Activated CD8-positive, alpha-beta T cell treated with anti-CD3 and anti-CD28 coated beads, Interleukin-2, amount 10 ng/mL, durations not matched to agents 7 days and 5 days (primary cell): ENCODE results near the gene ZDHHC1. TPM values are rescaled to one million over a fixed set of nuclear protein-coding genes. Genes with fewer than 3 reads are reported as not detected.

Source experiments
- ATAC-seq: fragments of 150-1000 bp; cut with Tn5 transposase; one replicate; pipeline ENCODE4 v1.10.0; 2021; ENCODE audit warnings: moderate library complexity
- CTCF ChIA-PET: fragments of 350-600 bp; sonication (Branson Sonifier 250); formaldehyde crosslinking; loops from one replicate; lab custom pipeline; 2021; ENCODE audit warnings: antibody characterized with exemption; lab: Charles Lee
- POLR2A ChIA-PET: fragments of 350-600 bp; sonication (Branson Sonifier 250); formaldehyde crosslinking; loops from one replicate; lab custom pipeline; 2021; ENCODE audit warnings: antibody characterized with exemption; lab: Charles Lee
- DNase-seq: peaks from one replicate; pipeline ENCODE4 v3.0.0-alpha.2; 2020
- H3K27ac Mint-ChIP-seq: one replicate; pipeline ENCODE4 v1.8.0; 2021; ENCODE audit warnings: mild to moderate bottlenecking, mixed read lengths
- H3K27me3 Mint-ChIP-seq: one replicate; pipeline ENCODE4 v1.8.0; 2021; ENCODE audit warnings: low read depth, mixed read lengths
- H3K36me3 Mint-ChIP-seq: one replicate; pipeline ENCODE4 v1.8.0; 2021; ENCODE audit warnings: low read depth, mixed read lengths
- H3K4me1 Mint-ChIP-seq: one replicate; pipeline ENCODE4 v1.8.0; 2021; ENCODE audit warnings: low read depth, mixed read lengths
- H3K4me3 Mint-ChIP-seq: one replicate; pipeline ENCODE4 v1.8.0; 2021; ENCODE audit warnings: mild to moderate bottlenecking, mixed read lengths
- H3K9me3 Mint-ChIP-seq: one replicate; pipeline ENCODE4 v1.8.0; 2022; ENCODE audit warnings: mixed read lengths; ENCODE audit not compliant: insufficient read depth
- total RNA-seq, 2 experiments: library from RNA; stranded (reverse); gene quantifications; one replicate each; pipeline ENCODE4 v1.2.3, GENCODE V29; 2021

Gene ZDHHC1
- total RNA-seq, 2 experiments from 2014 or later = 0.26 TPM; not detected in 1

DNA sequence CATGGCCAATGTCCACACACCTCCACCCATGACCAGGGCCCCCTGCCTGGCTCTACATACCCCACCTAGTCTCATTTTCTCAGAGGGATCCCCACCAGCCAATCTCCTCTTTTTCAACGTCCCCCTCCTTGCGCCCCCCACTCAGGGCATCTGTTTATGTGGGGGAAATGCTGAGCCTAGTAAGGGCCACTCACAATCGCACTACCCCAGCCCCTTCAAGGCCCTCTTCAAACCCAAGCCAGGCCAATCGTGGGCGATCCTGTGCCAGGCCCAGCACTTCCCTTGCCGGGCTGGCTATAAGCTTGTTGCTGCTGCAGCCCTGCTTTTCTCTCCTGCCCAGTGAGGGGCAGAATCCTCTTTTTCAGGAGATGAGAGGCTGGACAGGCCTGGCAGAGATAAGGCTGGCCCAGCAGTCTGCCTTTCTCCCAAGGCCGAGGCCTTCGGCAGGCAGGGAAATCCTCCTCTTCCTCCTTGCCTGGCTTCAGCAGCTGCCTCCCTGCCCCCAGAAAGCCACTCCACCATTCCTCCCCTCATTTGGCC, 30.8 kb upstream of the ZDHHC1 start:
- ATAC-seq (no peak), DNase-seq (no peak)
- Mint-ChIP-seq H3K36me3 (peaks cover 2% of the 10 kb centered on the region), H3K27ac (no peak overlapping the region), H3K4me3 (no peak overlapping the region), H3K9me3 (no peaks in the 10 kb centered on the region), H3K27me3 (no peaks in the 10 kb centered on the region), H3K4me1 (peaks cover 10% of the 10 kb centered on the region)
- CTCF ChIA-PET = interaction anchor here (0.8 to 4.8 kb wide), 14 partner anchors 9 to 162 kb away, joined by 3 to 52 read pairs (median 5); partner anchors contain the start of genes ATP6V0D1 and HSD11B2
- POLR2A ChIA-PET = interaction anchor here (0.6 kb wide), 1 partner anchor 10 kb away, joined by 3 read pairs; no protein-coding TSS in a partner anchor

DNA sequence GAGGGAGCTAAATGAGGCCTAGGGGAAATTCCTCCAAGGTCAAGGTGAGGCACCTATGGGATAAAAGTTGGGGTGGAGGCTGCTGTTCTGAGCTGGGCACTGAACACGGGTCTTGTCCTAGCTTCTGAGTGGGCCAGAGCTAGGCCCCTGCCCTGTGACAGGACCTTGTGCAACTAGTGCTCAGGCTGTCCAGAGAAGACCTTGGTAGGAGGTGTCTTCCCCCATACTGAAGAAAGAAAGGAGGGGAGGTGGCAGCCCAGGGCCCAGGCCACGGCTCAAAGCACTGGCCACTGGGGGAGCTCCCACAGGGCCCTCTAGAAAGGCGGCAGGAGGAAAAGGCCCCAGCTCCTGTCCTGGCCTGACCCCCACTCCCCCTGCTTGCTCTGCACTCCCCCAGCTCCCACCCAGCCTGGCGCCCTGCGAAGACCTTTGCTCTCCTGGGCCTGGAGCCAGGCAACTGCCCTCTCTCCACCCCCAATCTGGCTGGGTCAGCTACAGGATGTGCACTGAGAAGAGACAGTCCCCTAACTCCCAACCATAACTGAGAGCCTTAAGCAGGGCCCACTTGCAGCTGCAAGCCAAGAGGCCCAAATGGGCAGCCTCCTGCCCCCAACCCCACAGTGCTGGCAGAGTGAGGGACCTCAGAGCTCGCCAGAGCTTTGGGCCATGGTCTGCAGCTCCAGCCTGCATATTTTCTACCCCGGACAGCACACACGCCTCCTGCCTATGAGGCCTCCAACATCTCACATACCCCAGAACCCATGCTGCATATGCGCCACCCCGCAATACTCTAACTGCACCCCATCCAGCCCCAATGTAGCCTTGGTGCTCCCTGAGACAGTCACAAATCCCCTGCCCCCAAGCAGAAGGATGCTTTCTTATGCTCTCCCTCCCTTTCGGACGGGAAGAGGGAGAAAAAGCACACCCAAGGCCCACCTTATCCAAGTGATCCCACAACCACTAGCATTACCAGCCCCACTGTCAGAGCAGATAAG, 29.9 kb upstream of the ZDHHC1 start:
- Mint-ChIP-seq H3K9me3 (no peaks in the 10 kb centered on the region), H3K36me3 (peaks cover 2% of the 10 kb centered on the region), H3K27ac (peak overlapping the region; percentile 20), H3K27me3 (no peaks in the 10 kb centered on the region), H3K4me3 (no peak overlapping the region), H3K4me1 (peaks cover 10% of the 10 kb centered on the region)
- POLR2A ChIA-PET = no interaction called here
- CTCF ChIA-PET = interaction anchor here (0.6 to 4.8 kb wide), 6 partner anchors 10 to 162 kb away, joined by 3 to 52 read pairs (median 4); no protein-coding TSS in a partner anchor
- DNase-seq = no peak
- no peak for ATAC-seq

DNA sequence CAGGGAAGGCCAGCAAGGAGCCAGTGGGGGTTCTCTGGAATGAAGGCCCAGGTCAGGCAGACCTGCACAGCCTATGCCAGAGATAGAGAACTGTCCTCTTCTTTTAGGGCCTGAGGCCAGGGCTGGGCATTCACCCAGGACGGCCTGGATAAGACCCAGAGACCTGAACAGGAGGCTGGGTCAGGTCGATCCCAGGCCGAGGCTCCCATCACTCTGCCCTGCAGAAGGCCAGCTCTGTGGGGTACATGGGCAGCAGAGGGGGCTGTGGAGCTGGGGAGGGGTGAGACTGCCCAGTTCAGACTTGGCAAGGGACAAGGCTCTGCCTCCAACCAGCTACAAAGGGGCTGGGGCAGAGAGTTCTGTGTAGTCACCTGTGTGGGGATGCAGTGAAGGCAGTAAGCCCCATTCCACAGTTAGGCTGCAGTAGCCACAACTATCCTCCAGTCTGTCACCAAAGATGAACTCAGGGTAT, 29.2 kb upstream of the ZDHHC1 start:
- no peak for ATAC-seq
- Mint-ChIP-seq H3K27me3 (no peaks in the 10 kb centered on the region), H3K4me3 (no peak overlapping the region), H3K4me1 (peaks cover 10% of the 10 kb centered on the region), H3K36me3 (peaks cover 2% of the 10 kb centered on the region), H3K9me3 (no peaks in the 10 kb centered on the region), H3K27ac (no peak overlapping the region)
- no peak for DNase-seq
- ChIA-PET CTCF (interaction anchor here (1.0 to 4.8 kb wide), 5 partner anchors 9 to 46 kb away, joined by 3 to 52 read pairs (median 4); no protein-coding TSS in a partner anchor), POLR2A (no interaction called here)

DNA sequence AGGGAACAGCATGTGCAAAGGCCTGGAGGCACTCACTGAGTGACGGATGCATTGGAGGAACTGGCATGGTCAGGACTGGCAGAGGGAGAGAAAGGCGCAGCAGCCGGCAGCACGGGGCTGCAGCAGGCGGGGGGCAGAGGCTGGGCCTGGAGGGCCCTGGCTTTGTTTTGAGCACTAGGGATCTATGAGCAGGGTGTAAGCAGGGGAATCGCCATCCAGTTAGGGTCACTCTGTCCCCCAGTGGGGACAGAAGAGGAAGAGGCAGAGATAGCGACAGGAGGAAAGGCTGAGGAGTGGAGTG, 28.8 kb upstream of the ZDHHC1 start:
- ChIA-PET CTCF (interaction anchor here (1.1 to 4.8 kb wide), 3 partner anchors 9 to 17 kb away, joined by 3 to 52 read pairs (median 4); no protein-coding TSS in a partner anchor), POLR2A (no interaction called here)
- no peaks in the 10 kb centered on the region for H3K9me3 Mint-ChIP-seq
- no peak overlapping the region for H3K27ac Mint-ChIP-seq
- peaks cover 10% of the 10 kb centered on the region for H3K4me1 Mint-ChIP-seq
- no peak for DNase-seq
- no peak for ATAC-seq
- H3K4me3 Mint-ChIP-seq = no peak overlapping the region
- peaks cover 2% of the 10 kb centered on the region for H3K36me3 Mint-ChIP-seq
- no peaks in the 10 kb centered on the region for H3K27me3 Mint-ChIP-seq

DNA sequence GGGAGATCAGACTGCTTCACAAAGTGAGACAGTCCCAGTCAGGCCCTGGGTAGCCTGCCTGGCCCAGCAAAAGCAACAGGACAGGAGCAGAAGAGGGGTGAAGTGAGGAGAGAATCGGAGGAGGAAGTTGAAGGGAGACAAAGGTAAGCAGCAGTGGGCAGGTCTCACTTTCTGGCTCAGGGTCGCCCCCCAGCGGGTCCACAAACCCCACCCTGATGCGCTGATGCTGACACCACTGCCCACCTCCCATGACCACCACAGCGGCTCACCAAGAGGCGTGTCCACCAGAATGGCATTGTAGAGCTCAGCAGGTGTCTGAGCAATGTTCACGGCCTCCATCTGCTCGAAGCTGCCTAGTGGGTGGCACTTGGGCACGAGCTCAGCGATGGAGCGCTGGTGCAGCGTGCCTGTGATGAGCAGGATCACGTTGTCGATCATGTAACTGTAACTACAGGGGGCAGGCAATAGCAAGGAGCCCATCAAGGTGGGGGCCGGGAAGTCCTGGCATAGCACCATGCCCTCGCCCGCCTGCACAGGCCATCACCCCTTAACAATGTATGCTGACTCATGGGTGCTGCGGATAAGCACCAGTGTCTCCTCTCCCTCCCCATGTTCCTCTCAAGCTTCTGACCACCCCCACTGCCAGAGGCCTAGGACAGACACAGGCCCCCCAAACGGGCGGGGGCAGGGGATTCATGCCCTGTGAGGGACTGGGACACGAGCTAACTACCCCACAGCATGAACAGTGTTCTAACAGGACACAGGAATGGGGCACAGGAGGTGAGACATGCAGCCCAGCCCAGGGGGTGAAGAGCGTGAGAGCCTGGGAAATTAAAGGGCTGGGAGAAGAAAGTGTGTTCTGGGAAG, 28.2 kb upstream of the ZDHHC1 start:
- ChIA-PET CTCF (interaction anchor here (1.0 to 3.0 kb wide), 4 partner anchors 17 to 69 kb away, joined by 3 to 22 read pairs (median 3); no protein-coding TSS in a partner anchor), POLR2A (no interaction called here)
- H3K27ac Mint-ChIP-seq = peak overlapping the region; percentile 69
- H3K4me1 Mint-ChIP-seq = peaks cover 10% of the 10 kb centered on the region
- H3K36me3 Mint-ChIP-seq = peaks cover 2% of the 10 kb centered on the region
- no peak overlapping the region for H3K4me3 Mint-ChIP-seq
- DNase-seq (no peak), ATAC-seq (no peak)
- H3K27me3 Mint-ChIP-seq = no peaks in the 10 kb centered on the region
- no peaks in the 10 kb centered on the region for H3K9me3 Mint-ChIP-seq

DNA sequence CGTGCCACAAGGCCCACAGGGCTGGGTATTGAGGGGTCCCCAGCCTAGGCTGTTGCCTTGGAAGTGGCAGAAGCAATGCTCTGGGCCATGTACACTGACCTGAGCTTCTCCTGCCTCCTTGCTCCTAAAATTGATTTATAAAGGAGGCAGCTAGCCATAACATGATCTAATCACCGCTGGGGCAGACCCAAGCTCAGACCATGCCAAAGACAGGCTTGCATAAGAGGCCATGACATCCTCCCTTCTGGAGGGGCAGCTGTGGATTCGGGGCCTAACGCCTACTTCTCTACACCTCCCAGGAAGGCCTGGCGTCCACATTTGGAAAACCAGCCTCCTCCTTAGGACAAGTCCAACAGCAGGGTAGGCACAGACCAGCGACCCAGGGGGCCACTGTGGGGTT, 27.0 kb upstream of the ZDHHC1 start:
- ChIA-PET CTCF (interaction anchor here (1.1 to 3.0 kb wide), 2 partner anchors 15 to 29 kb away, joined by 3 to 22 read pairs; no protein-coding TSS in a partner anchor), POLR2A (no interaction called here)
- peak overlapping the region; percentile 34 for H3K27ac Mint-ChIP-seq
- H3K4me3 Mint-ChIP-seq = no peak overlapping the region
- ATAC-seq = no peak
- no peaks in the 10 kb centered on the region for H3K27me3 Mint-ChIP-seq
- peaks cover 4% of the 10 kb centered on the region for H3K36me3 Mint-ChIP-seq
- DNase-seq = no peak
- no peaks in the 10 kb centered on the region for H3K9me3 Mint-ChIP-seq
- peaks cover 10% of the 10 kb centered on the region for H3K4me1 Mint-ChIP-seq

DNA sequence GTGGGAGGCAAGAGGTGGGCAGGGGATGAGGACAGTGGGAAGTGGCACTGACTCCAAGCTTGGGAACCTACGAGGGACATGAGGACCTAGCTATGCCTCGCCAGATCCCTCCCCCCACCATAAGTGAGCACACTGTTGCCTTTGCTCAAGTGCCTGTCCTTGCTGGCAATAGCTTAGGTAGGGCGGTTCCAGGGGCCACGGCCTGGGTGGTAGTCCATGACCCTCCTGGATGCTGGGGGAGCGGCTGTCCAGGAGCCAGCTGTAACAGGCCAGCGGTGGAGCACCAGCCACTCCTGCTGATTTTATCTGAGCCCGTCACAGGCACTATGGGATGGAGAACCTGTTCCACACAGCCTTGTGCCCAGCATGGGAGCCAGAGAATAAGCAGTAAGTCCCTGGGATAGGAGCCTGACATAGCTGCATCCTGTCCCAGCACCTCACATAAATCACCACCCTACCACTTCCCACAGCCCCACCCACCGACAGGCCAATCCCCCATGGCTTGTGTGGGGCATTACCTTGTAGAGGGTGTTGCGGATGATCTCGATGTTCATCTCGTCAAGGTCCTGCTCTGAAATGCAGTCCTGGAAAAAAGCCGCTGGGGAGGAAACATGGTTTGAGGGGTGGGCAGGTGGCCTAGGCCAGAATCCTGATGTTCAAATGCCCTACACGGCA, 26.4 kb upstream of the ZDHHC1 start:
- H3K4me3 Mint-ChIP-seq = no peak overlapping the region
- H3K36me3 Mint-ChIP-seq = peaks cover 7% of the 10 kb centered on the region
- no peaks in the 10 kb centered on the region for H3K27me3 Mint-ChIP-seq
- peaks cover 7% of the 10 kb centered on the region for H3K4me1 Mint-ChIP-seq
- ATAC-seq = no peak
- POLR2A ChIA-PET = no interaction called here
- no peak overlapping the region for H3K27ac Mint-ChIP-seq
- no peak for DNase-seq
- H3K9me3 Mint-ChIP-seq = no peaks in the 10 kb centered on the region
- CTCF ChIA-PET = interaction anchor here (1.1 to 3.0 kb wide), 2 partner anchors 15 to 28 kb away, joined by 3 to 22 read pairs; no protein-coding TSS in a partner anchor

DNA sequence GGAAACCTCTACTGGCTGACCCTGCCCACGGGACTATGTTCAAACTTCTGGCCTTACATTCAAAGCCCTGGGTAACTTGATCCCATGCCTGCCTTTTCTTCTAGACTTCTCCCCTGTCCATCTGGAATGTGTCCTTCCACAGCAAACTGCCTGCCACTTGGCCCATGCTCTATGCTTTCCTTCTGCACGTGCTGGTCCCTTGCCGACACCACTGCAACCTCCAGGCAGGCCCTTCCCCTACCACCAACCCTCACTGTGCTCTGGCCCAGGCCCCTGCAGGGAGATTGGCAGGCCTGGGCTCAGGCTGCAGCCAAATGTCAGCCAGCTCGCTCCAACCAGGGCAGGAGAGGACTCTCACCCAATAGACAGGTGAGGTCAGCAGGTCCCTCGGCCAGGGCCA, 25.6 kb upstream of the ZDHHC1 start:
- peaks cover 9% of the 10 kb centered on the region for H3K36me3 Mint-ChIP-seq
- H3K27me3 Mint-ChIP-seq = no peaks in the 10 kb centered on the region
- CTCF ChIA-PET = interaction anchor here (1.2 to 3.0 kb wide), 2 partner anchors 8 to 14 kb away, joined by 3 to 22 read pairs; no protein-coding TSS in a partner anchor
- POLR2A ChIA-PET = no interaction called here
- ATAC-seq (no peak), DNase-seq (no peak)
- H3K27ac Mint-ChIP-seq = no peak overlapping the region
- H3K4me3 Mint-ChIP-seq = no peak overlapping the region
- H3K9me3 Mint-ChIP-seq = no peaks in the 10 kb centered on the region
- peaks cover 2% of the 10 kb centered on the region for H3K4me1 Mint-ChIP-seq

DNA sequence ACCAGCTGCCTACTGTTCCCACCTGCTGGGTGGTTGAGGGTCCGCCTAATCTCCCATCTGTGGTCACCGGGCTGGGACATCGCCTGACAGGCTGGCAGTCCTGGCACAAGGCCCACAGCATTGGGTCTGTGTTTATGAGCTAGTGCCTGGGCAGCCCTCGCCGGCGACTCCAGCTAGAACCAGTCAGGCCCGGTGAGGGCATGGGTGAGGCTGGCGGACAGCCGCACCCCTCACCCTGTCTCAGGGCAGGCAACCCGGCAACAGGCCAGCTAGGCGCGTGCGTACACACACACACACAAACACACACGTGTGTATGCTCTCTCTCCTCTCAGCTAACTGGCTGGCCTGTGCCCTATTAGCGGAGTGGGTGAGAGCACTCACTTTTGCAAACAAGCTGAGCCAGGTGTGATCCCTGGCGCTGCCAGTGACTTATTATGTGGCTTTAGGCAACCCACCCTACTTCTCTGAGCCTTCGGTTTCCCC, 25.0 kb upstream of the ZDHHC1 start:
- Mint-ChIP-seq H3K27me3 (no peaks in the 10 kb centered on the region), H3K36me3 (peaks cover 9% of the 10 kb centered on the region), H3K9me3 (no peaks in the 10 kb centered on the region), H3K27ac (no peak overlapping the region), H3K4me3 (no peak overlapping the region), H3K4me1 (no peaks in the 10 kb centered on the region)
- POLR2A ChIA-PET = no interaction called here
- no peak for DNase-seq
- CTCF ChIA-PET = interaction anchor here (1.2 to 3.0 kb wide), 2 partner anchors 8 to 13 kb away, joined by 3 to 22 read pairs; no protein-coding TSS in a partner anchor
- no peak for ATAC-seq

DNA sequence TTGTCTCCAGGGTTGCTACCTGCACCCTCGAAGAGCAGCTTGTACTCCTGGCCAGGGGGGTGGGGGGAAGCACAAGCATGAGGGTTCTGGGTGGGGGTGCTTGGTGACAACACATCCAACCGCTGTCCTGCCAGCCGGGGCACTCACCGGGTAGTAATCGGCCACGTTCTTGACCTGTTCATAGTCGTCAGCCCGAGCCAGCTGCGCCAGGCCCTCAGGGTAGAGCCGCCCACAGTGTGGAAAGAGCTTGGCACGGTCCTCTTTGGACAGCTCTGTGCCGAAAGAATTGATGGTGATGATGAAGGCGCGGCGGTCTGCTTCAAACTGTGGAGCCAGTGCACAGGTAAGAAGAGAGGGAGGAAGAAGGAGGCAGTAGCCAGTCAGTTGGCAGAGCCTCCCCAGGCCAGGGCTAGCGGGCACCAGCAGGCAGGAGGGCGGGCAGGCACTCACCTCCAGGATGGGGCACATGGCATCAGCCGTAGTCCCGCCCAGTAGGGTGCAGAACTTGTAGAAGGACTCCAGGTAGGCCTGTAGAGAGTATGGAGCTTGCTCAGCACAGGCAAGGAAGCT, 22.6 kb upstream of the ZDHHC1 start:
- H3K27ac Mint-ChIP-seq = no peak overlapping the region
- H3K9me3 Mint-ChIP-seq = no peaks in the 10 kb centered on the region
- DNase-seq = no peak
- H3K4me3 Mint-ChIP-seq = no peak overlapping the region
- no peaks in the 10 kb centered on the region for H3K27me3 Mint-ChIP-seq
- peaks cover 9% of the 10 kb centered on the region for H3K36me3 Mint-ChIP-seq
- no peak for ATAC-seq
- POLR2A ChIA-PET = no interaction called here
- H3K4me1 Mint-ChIP-seq = no peaks in the 10 kb centered on the region
- CTCF ChIA-PET = interaction anchor here (0.8 to 1.0 kb wide), 3 partner anchors 9 to 39 kb away, joined by 3 read pairs; no protein-coding TSS in a partner anchor
